Measurements from ENCODE around the gene PI4KA.
"Not testable (repeated sequence)": the region's sequence is repeated elsewhere in the genome, so short reads cannot be mapped to it uniquely, and the experiment has no call there.

The PI4KA gene

DNA sequence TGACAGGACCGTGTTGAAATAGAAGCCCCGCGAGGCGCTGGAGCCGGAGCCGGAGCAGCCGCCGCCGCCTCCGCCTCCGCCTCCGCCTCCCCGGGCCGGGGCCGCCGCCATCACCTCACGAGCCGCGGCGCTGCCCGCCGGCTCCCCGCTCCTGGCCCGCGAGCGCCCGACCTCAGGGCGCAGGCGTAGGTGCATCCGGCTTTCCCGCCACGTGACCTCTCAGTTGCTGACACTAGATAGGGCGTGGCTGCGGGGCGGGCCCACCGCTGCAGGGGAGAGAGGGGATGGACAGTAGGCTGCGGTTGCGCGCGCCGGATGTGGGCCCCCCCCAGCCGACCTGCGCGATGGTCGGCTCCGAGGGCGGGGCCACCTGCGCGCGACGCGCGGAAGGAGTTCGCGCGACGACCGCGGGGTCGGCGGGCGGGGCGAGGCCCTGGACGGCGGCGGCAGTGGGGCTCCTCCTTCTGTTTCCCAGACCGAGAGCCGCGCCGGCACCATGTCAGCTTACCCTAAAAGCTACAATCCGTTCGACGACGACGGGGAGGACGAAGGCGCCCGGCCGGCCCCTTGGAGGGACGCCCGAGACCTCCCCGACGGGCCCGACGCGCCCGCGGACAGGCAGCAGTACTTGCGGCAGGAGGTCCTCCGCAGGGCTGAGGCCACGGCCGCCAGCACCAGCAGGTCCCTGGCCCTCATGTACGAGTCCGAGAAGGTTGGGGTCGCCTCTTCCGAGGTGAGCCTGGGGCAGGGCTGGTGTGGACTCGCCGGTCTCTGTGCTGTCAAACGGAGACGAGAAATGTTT lies at the start of gene PI4KA, which contains the start of gene SNAP29:
PI4KA (minus strand) TSS at position 197 of the 802 bp plus-strand sequence; CDS start at position 111, 86 bp downstream.
SNAP29 (plus strand) TSS at position 393 of the 802 bp plus-strand sequence; CDS start at position 497, 104 bp downstream.
- DNase-seq, result peak; percentile 97

DNA sequence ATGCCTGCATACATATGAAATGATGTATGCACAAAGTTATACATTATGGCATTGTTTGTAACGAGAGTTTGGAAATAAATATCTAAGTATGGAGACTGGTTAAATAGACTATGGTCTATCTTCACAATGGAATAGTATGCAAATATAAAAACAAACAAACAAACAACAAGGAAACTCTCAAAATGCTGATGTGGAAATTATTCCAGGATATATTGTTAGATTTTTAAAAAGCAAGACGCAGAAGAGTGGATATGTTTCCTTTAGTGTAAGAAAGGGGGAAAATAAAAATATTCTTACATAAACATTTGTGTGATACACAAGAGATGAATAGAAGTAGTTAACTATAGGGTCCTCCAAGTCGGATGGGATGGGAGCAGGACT lies 47.8 kb upstream of the PI4KA start:
- no peak for DNase-seq

- no peak for DNase-seq
Observed at GRCh38 chr22:20905415-20906386, 47.1 kb upstream of the PI4KA start.

GRCh38 chr22:20904980-20905355 lies 46.4 kb upstream of the PI4KA start:
- DNase-seq, result no peak

- DNase-seq, result no peak
Observed at GRCh38 chr22:20904008-20904979, 45.7 kb upstream of the PI4KA start.

DNA sequence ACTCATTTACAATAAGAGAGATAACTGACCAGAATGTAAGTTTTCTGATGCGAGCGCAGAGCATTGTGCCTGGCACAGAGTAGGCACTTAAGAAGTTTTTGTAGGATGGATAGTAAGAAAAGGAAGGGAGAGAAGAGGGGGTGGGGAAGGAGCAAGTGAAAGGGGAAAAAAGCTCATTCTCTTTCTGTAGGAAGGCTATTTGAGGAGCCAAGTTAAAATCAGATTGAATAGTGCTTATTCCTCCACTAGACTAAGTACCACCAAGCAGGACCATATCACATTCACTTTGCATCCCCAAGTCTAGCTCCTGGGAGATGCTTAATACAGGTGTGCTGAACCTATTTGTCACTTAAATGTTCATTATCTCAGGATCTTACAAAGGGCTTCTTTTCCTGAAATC lies 44.5 kb upstream of the PI4KA start:
- DNase-seq, result no peak

DNA sequence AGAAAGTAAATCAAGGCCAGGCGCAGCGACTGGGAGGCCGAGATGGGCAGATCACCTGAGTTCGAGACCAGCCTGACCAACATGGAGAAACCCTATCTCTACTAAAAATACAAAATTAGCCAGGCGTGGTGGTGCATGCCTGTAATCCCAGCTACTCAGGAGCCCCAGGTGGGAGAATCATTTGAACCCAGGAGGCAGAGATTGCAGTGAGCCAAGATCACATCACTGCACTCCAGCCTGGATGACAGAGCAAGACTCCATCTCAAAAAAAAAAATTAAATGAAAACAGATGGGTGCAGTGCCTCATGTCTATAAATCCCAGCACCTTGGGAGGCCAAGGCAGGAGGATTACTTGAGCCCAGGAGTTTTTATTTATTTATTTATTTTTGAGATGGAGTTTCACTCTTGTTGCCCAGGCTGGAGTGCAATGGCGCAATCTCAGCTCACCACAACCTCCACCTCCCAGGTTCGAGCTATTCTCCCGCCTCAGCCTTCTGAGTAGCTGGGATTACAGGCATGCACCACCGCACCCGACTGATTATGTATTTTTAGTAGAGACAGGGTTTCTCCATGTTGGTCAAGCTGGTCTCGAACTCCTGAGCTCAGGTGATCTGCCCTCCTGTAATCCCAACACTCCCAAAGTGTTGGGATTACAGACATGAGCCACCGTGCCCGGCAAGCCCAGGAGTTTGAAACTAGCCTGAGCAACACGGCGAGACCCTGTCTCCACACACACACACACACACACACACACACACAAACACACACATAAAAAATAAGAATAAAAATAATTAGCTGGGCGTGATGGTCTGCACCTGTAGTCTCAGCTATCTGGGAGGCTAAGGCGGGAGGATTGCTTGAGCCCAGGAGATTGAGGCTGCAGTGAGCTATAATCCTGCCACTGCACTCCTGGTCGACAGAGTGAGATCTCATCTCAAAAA lies 42.8 kb upstream of the PI4KA start:
- DNase-seq, result not testable (repeated sequence)

- no peak for DNase-seq
Observed at GRCh38 chr22:20899827-20900423, 41.3 kb upstream of the PI4KA start.

GRCh38 chr22:20897737-20898136 lies 39.1 kb upstream of the PI4KA start:
- not testable (repeated sequence) for DNase-seq

DNA sequence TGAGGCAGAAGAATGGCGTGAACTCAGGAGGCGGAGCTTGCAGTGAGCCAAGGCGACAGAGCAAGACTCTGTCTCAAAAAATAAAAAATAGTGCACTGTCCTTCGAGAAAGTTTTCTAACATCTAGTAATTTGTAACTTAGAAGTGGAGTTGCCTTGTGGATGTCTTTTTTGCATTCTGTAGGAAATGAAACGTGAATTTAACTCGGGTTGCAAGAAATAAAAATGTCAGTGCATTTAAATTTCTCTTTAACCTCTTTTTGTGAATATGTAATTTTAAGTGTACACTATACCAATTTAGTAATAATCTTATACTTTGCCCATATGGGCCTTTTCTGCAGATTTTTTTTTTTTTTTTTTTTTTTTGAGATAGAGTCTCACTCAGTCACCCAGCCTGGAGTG lies 32.4 kb upstream of the PI4KA start:
- DNase-seq, result no peak

- no peak for DNase-seq
Observed at GRCh38 chr22:20889904-20890540, 31.4 kb upstream of the PI4KA start.

DNA sequence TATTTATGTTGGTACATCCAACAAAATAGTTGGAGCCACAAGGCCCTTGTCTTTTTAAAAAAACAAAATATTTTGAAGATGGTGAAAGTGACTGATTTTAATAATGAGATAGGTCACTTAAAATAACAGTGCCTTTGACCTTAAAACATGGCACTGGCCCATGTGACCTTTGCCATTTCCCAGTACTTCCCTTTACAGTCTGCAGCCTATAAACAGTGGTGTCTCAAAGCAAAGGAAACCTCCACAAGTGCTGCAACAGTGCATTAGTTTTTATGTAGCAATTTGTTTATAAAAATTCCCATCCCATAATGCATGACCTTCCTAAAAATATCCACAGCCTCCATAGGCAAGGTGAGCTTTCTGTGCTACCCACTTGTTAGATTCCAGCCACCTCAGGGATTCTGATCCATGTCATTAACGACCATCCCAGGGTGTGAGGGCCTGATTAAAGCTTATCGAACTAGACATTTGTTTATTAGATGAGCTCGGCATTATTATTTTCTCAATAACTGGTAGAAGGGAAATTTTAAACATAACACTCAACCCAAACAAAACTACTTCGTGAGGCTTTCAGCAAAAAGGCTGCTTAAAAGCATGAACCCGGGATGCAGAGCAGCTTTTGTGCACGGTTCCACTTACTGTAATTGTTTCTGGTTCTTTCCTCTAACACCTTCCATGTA lies 30.6 kb upstream of the PI4KA start:
- no peak for DNase-seq

DNA sequence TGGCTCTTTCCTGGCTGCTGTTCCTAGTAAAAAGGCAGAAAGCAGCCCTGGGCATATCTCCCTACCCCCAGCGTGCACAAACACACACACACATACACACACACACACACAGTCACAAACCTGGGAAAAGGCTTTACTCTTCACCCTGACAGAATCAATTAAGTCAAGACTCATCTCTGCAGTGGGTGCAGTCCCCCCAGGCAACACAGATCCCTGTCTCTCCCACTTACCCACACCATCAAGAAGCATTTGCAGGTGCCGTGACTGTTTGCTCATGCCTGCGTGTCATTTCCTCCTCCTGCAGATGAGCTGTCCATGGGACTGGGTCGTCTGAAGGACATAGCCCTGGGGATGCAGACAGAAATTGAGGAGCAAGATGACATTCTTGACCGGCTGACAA lies 28.8 kb upstream of the PI4KA start:
- DNase-seq, result no peak

DNA sequence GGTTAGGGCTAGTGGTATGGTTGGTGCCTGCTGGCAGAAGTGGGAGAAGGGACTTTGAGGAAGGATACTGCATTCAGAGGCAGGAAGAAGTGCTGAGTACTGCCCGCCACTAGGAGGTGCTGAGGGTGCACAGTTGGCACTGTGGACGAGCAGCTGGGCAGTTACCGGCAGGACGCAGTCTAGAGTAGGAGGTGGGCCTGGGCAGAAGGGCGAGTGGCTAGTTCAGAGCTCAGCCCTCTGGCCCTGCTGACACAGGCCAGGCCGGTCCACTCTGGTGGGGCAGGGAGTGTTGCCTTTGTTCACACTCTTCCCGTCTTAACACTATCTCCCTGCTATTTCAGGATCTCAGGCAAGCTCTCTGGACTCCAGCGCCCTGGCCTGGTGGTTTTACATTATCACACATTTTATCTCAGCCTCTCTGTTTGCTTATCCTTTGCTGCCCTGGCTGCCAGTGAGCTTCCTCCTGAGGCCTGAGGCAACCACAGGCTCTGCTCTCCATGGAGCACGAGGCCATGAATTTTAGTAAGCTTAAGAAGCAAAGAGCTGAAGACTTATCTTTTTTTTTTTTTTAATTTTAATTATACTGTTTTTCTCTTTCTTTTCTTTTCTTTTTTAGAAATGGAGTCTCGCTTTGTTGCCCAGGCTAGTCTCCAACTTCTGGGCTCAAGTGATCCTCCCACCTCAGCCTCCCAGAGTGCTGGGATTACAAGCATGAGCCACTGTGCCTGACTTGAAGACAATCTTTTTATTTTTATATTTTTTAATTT lies 27.1 kb upstream of the PI4KA start:
- DNase-seq, result no peak

DNA sequence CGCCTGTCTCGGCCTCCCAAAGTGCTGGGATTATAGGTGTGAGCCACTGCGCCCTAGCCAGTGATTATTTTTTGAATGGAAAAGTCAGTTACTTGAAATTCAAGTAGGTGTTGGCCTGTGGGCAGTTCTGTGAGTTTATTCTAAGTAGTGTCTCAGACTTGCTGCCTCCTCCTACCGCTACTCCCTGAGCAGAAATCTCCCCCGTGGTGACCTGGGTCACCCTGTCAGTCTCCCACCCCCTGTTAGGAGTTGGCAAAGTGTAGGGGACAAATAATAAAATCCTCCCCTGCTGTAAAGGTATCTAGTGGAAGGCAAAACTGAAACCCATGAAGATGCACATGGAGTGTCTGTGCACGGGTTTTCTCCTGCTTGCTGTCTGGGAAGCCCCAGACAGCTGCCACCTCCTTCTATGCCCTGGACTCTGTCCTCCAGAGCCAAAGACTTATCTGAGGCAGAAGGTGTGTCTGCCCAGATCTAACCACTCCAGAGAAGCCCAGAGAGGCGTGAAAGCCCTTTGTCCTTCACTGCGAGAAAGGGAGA lies 26.5 kb upstream of the PI4KA start:
- DNase-seq, result no peak

DNA sequence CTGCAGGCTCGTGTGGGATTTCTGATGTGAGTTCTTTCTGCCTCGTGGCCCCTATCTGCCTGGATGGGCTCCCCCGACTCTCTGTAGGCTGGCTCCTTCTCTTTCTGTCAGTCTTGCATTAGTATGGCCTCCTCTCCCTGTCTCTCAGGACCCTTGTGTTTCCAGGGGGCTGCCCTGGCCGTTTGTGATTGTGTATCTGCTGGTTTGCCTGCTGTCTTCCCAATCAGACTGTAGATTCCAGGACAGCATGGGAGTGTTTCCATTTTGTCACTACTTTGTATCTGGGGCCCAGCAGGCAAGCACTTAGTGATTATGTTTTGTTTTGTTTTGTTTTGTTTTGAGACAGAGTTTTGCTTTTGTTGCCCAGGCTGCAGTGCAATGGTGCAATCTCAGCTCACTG lies 25.8 kb upstream of the PI4KA start:
- no peak for DNase-seq

DNA sequence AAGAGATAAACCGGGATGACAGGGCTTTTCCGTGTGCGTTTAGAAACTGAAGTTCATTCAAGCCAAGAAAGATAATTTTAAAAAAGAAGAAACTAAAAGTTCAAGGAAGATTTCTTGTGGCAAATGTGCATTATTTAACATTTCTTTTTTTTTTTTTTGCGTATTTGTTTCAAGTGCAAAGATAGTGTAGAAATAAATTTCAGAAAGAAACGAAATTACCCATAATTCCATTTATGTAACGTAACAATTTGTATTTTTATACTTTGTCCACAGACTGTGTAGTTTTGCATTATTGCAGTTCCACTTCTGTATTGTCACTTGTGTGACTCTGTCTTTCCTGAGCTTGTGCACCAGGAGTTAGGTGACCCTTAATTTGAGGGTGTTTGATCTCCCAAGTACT lies 24.2 kb upstream of the PI4KA start:
- no peak for DNase-seq

All from stimulated activated naive CD4-positive, alpha-beta T cell treated with Interleukin-2 at 50 U/mL for 16 hours (primary cell).